ENCODE measurements around the gene CDH3.

CDH3 gene

DNA sequence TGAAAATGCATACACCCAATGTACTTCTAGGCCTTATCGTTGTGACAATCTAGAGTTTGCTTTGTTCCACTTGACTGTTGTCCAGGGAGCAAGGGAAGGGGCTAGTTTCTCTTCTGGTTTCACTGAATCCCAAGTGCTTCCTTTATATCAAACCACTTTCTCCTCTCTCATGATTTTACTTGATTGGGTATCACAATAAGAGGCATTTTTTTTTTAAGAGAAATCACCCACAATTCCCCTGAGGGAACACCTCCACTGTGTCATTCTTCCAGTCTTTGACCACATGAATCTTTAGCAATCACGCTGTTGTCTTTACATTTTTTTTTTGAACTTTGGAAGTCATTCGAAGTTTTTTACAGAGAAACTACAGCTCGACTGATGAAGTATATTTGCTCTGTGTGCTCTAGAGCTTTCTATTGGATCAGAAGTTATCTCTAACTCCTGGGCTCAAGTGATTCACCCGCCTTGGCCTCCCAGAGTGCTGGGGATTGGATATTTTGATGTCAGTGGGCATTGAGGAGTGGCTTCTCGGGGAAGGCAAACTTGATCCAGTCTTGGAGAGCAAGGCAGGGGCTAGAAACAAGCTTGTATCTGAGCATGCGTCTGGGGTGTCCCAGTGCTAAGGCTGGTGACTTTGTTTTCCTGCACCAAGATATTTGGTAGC lies 95.0 kb downstream of the CDH3 start:
- DNase-seq = no peak

GRCh38 chr16:68740628-68741346 lies 95.7 kb downstream of the CDH3 start:
- DNase-seq = no peak

DNA sequence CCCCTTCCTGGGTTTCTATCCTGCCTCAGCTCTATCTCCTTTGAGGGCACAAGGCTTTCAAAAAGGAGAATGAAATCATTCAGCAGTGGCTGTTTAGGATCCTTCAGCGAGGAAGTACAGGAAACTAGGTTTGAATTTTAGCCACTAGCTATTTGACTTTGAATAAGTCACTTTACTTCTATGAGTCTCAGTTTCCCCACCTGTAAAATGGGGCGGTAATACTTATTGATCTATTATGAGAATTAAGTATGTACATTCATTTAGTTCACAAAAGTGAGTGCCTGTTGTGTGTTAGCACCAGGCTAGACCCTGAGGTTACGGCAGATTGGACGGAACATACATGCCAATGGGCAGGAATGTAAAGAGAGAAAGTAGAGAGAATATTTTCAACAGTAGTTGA lies 98.6 kb downstream of the CDH3 start:
- no peak for DNase-seq

GRCh38 chr16:68744744-68745280 lies 99.7 kb downstream of the CDH3 start:
- no peak for DNase-seq

GRCh38 chr16:68746951-68747350 lies 101.8 kb downstream of the CDH3 start:
- DNase-seq = no peak

GRCh38 chr16:68749432-68749831 lies 104.3 kb downstream of the CDH3 start:
- no peak for DNase-seq
